Caco-2 (cell line): ENCODE results near the gene BACH2. TPM values are rescaled to one million over a fixed set of nuclear protein-coding genes. Genes with fewer than 3 reads are reported as not detected.

Source experiments
- BruUV-seq: library from RNA; stranded (reverse); fragments of 400-500 nt; replicated peaks from 2 replicates; lab custom pipeline; 2021; lab: Mats Ljungman, UMichigan
- CTCF ChIA-PET: fragments of 300-600 bp; sonication (Branson Sonifier 250); formaldehyde crosslinking; loops from one replicate; lab custom pipeline; 2022; ENCODE audit warnings: antibody characterized with exemption; lab: Charles Lee
- POLR2A ChIA-PET: fragments of 300-600 bp; sonication (Branson Sonifier 250); formaldehyde crosslinking; loops from one replicate; lab custom pipeline; 2022; ENCODE audit warnings: antibody characterized with exemption; lab: Charles Lee
- DNase-seq, 2 experiments: peaks; one replicate each; pipeline versions ENCODE4 v3.0.0 to v3.0.0-alpha.2; 2020 to 2022
- H3K27me3 ChIP-seq: replicated peaks from 2 replicates; pipeline ENCODE4 v1.6.0; 2011; ENCODE audit warnings: low read length; ENCODE audit not compliant: control insufficient read depth, insufficient read depth
- H3K36me3 ChIP-seq: 2 replicates; pipeline ENCODE4 v1.5.1; 2011; ENCODE audit warnings: low read length; ENCODE audit not compliant: control insufficient read depth, insufficient read depth
- H3K4me1 ChIP-seq: fragments of 250-450 bp; sonication (Bioruptor Pico); 2 replicates; pipeline ENCODE4 v1.5.1; 2020; ENCODE audit warnings: mild to moderate bottlenecking
- H3K4me3 ChIP-seq: 2 replicates; pipeline ENCODE4 v1.5.1; 2011; ENCODE audit warnings: low read depth, mild to moderate bottlenecking, control low read depth, low read length
- H3K9me3 ChIP-seq: fragments of 250-450 bp; sonication (Bioruptor Pico); 2 replicates; pipeline ENCODE4 v1.5.1; 2020; ENCODE audit warnings: mild to moderate bottlenecking, moderate library complexity
- H3K27ac Mint-ChIP-seq: one replicate; pipeline ENCODE4 v1.8.0; 2022; ENCODE audit warnings: mixed read lengths; ENCODE audit not compliant: unreplicated experiment
- H3K27me3 Mint-ChIP-seq: one replicate; pipeline ENCODE4 v1.8.0; 2022; ENCODE audit warnings: mixed read lengths; ENCODE audit not compliant: insufficient read depth, unreplicated experiment
- H3K36me3 Mint-ChIP-seq: one replicate; pipeline ENCODE4 v1.8.0; 2022; ENCODE audit warnings: mild to moderate bottlenecking, mixed read lengths; ENCODE audit not compliant: insufficient read depth, unreplicated experiment
- H3K4me1 Mint-ChIP-seq: one replicate; pipeline ENCODE4 v1.8.0; 2022; ENCODE audit warnings: low read depth, mixed read lengths; ENCODE audit not compliant: unreplicated experiment
- H3K4me3 Mint-ChIP-seq: one replicate; pipeline ENCODE4 v1.8.0; 2022; ENCODE audit warnings: mild to moderate bottlenecking, moderate library complexity, mixed read lengths; ENCODE audit not compliant: unreplicated experiment
- H3K9me3 Mint-ChIP-seq: one replicate; pipeline ENCODE4 v1.8.0; 2022; ENCODE audit warnings: mixed read lengths; ENCODE audit not compliant: unreplicated experiment
- CTCF ChIP-seq, 2 experiments: fragments of 200-600 bp in 1 of 2; IDR thresholded peaks; 1 replicate in 1 of 2; 2 replicates in 1 of 2; pipeline versions ENCODE4 v1.5.1 to v1.8.0; 2011 to 2022; ENCODE audit warnings: antibody characterized with exemption in 1 of 2, control low read depth in 1 of 2, inconsistent platforms in 1 of 2, low read depth in 1 of 2, low read length in 1 of 2, mild to moderate bottlenecking in 1 of 2, moderate library complexity in 1 of 2; ENCODE audit not compliant: insufficient read depth in 1 of 2, severe bottlenecking in 1 of 2, unreplicated experiment in 1 of 2
- intact Hi-C: fragments of 100-400 bp; cut with micrococcal nuclease; formaldehyde crosslinking; loops from one replicate; pipeline ENCODE4 v1.10.0; 2022; ENCODE audit not compliant: unreplicated experiment
- total RNA-seq: library from RNA; stranded (reverse); gene quantifications from 2 replicates; pipeline ENCODE4 v1.2.3, GENCODE V29; 2022

BACH2 gene
- total RNA-seq, 1 experiment from 2014 or later = 0.43 TPM

- ChIA-PET CTCF (no interaction called here), POLR2A (no interaction called here)
- H3K4me1 Mint-ChIP-seq = no peaks in the 10 kb centered on the region
- no peaks in the 10 kb centered on the region for H3K4me1 ChIP-seq
- no peak for DNase-seq
- no peak for TF ChIP-seq CTCF (IDR thresholded peaks at IDR 0.05; ENCODE audit: insufficient read depth in 1 of 2, low read depth in 1 of 2, low read length in 1 of 2, severe bottlenecking in 1 of 2, unreplicated experiment in 1 of 2)
- intact Hi-C loops = no loop called here
- H3K27me3 Mint-ChIP-seq = peaks cover 11% of the 10 kb centered on the region
- no peak overlapping the region for H3K4me3 ChIP-seq
- BruUV-seq = no TSS peak
- H3K9me3 ChIP-seq = no peaks in the 10 kb centered on the region
- no peaks in the 10 kb centered on the region for H3K9me3 Mint-ChIP-seq
- no peaks in the 10 kb centered on the region for H3K36me3 Mint-ChIP-seq
- H3K27ac Mint-ChIP-seq = no peak overlapping the region
- H3K27me3 ChIP-seq = no peaks in the 10 kb centered on the region; the same call in 1 of the 2 replicates
- no peaks in the 10 kb centered on the region for H3K36me3 ChIP-seq
- H3K4me3 Mint-ChIP-seq = no peak overlapping the region
Measured at GRCh38 chr6:89950446-89950845, 346.2 kb downstream of the BACH2 start.

GRCh38 chr6:89948876-89949275 is 347.8 kb downstream of the BACH2 start:
- no peaks in the 10 kb centered on the region for H3K36me3 Mint-ChIP-seq
- Histone ChIP-seq H3K4me1 (no peaks in the 10 kb centered on the region), H3K4me3 (no peak overlapping the region), H3K9me3 (0 out of 2 replicates have a peak, but pooled peaks cover 4% of the 10 kb centered on the region), H3K27me3 (no peaks in the 10 kb centered on the region), H3K36me3 (no peaks in the 10 kb centered on the region)
- H3K27ac Mint-ChIP-seq = no peak overlapping the region
- no TSS peak for BruUV-seq
- intact Hi-C loops = no loop called here
- H3K4me3 Mint-ChIP-seq = no peak overlapping the region
- CTCF ChIA-PET = no interaction called here
- no peaks in the 10 kb centered on the region for H3K9me3 Mint-ChIP-seq
- no peaks in the 10 kb centered on the region for H3K4me1 Mint-ChIP-seq
- DNase-seq = no peak
- no peak for TF ChIP-seq CTCF (IDR thresholded peaks at IDR 0.05; ENCODE audit: insufficient read depth in 1 of 2, low read depth in 1 of 2, low read length in 1 of 2, severe bottlenecking in 1 of 2, unreplicated experiment in 1 of 2)
- POLR2A ChIA-PET = no interaction called here
- H3K27me3 Mint-ChIP-seq = peaks cover 12% of the 10 kb centered on the region

GRCh38 chr6:89944826-89945407 is 351.7 kb downstream of the BACH2 start:
- no peaks in the 10 kb centered on the region for H3K4me1 Mint-ChIP-seq
- BruUV-seq = no TSS peak
- no peak overlapping the region for H3K27ac Mint-ChIP-seq
- H3K4me1 ChIP-seq = no peaks in the 10 kb centered on the region
- H3K36me3 Mint-ChIP-seq = no peaks in the 10 kb centered on the region
- no peaks in the 10 kb centered on the region for H3K36me3 ChIP-seq
- intact Hi-C loops = loop anchor here (5.0 kb wide), 1 partner anchor 342 kb away; no protein-coding TSS in a partner anchor
- H3K9me3 Mint-ChIP-seq = no peaks in the 10 kb centered on the region
- peaks cover 12% of the 10 kb centered on the region for H3K27me3 Mint-ChIP-seq
- ChIA-PET POLR2A (no interaction called here), CTCF (interaction anchor here (0.7 kb wide), 1 partner anchor 9 kb away, joined by 6 read pairs; no protein-coding TSS in a partner anchor)
- no peak overlapping the region for H3K4me3 Mint-ChIP-seq
- DNase-seq = no peak
- H3K4me3 ChIP-seq = no peak overlapping the region
- peak; percentile 23 to 26 for TF ChIP-seq CTCF (IDR thresholded peaks at IDR 0.05; ENCODE audit: insufficient read depth in 1 of 2, low read depth in 1 of 2, low read length in 1 of 2, severe bottlenecking in 1 of 2, unreplicated experiment in 1 of 2)
- 0 out of 2 replicates have a peak, but pooled peaks cover 4% of the 10 kb centered on the region for H3K9me3 ChIP-seq
- no peaks in the 10 kb centered on the region for H3K27me3 ChIP-seq
